Measurements from ENCODE around the gene SLC25A11.
A peak's percentile ranks its signal among the peaks of the same experiment; 100 is the strongest.
"Not testable (repeated sequence)": the region's sequence is repeated elsewhere in the genome, so short reads cannot be mapped to it uniquely, and the experiment has no call there.

Gene SLC25A11

GRCh38 chr17:4944163-4944553 lies 4.3 kb upstream of the SLC25A11 start:
- DNase-seq = peak; percentile 64

GRCh38 chr17:4942760-4943508 lies 3.1 kb upstream of the SLC25A11 start:
- no peak for DNase-seq

GRCh38 chr17:4941319-4941610 lies 1.4 kb upstream of the SLC25A11 start:
- no peak for DNase-seq

GRCh38 chr17:4940555-4941318 lies 891 bp upstream of the SLC25A11 start:
- DNase-seq = peak; percentile 29

GRCh38 chr17:4939546-4939795 lies 375 bp downstream of the SLC25A11 start:
- DNase-seq = no peak

- DNase-seq = no peak
Observed at GRCh38 chr17:4938688-4939545, 929 bp downstream of the SLC25A11 start.

GRCh38 chr17:4938069-4938491 lies 1.8 kb downstream of the SLC25A11 start:
- DNase-seq = no peak

GRCh38 chr17:4937553-4937952 lies 2.3 kb downstream of the SLC25A11 start:
- DNase-seq = no peak

- no peak for DNase-seq
Observed at GRCh38 chr17:4936436-4936835, 3.4 kb downstream of the SLC25A11 start.

GRCh38 chr17:4935650-4936049 lies 4.2 kb downstream of the SLC25A11 start:
- DNase-seq = no peak

GRCh38 chr17:4934173-4934979 lies 5.5 kb downstream of the SLC25A11 start:
- DNase-seq = peak; percentile 13

- DNase-seq = no peak
Observed at GRCh38 chr17:4933646-4934045, 6.2 kb downstream of the SLC25A11 start.

GRCh38 chr17:4932756-4933155 lies 7.1 kb downstream of the SLC25A11 start:
- no peak for DNase-seq

GRCh38 chr17:4931963-4932362 lies 7.9 kb downstream of the SLC25A11 start, which contains the start of gene GP1BA:
Gene GP1BA (plus strand): TSS chr17:4932277. CDS start chr17:4932605, 328 bp downstream.
- no peak for DNase-seq

- DNase-seq = no peak
Observed at GRCh38 chr17:4928881-4929280, 11.0 kb downstream of the SLC25A11 start.

GRCh38 chr17:4926577-4927335 lies 13.1 kb downstream of the SLC25A11 start:
- DNase-seq = not testable (repeated sequence)

GRCh38 chr17:4921320-4921719 lies 18.5 kb downstream of the SLC25A11 start:
- no peak for DNase-seq

GRCh38 chr17:4920351-4921048 lies 19.3 kb downstream of the SLC25A11 start:
- no peak for DNase-seq

- DNase-seq = no peak
Observed at GRCh38 chr17:4919511-4920047, 20.3 kb downstream of the SLC25A11 start.

- not testable (repeated sequence) for DNase-seq
Observed at GRCh38 chr17:4914551-4914950, 25.3 kb downstream of the SLC25A11 start.

- no peak for DNase-seq
Observed at GRCh38 chr17:4913994-4914393, 25.9 kb downstream of the SLC25A11 start.

Data from CD4-positive, alpha-beta T cell treated with Interleukin-4 for 4 hours (primary cell).